A673 (cell line): ENCODE data around the gene SRRM4.

ENCODE experiments used
- EZH2 ChIP-seq: fragments of 200-600 bp; sonication (generic); IDR thresholded peaks from 2 replicates; pipeline ENCODE4 v1.6.1; 2017; ENCODE audit warnings: borderline replicate concordance, low read depth, mild to moderate bottlenecking, mixed read lengths, antibody characterized with exemption, low read length; ENCODE audit not compliant: poor library complexity, severe bottlenecking
- TF ChIP-seq, protein P1 (sequence below): fragments of 300-800, 200-600 bp; sonication (generic); conservative IDR thresholded peaks from 2 replicates; pipeline ENCODE4 v1.5.1; 2017; ENCODE audit warnings: low read depth, mild to moderate bottlenecking, antibody characterized with exemption, low read length, moderate library complexity, mixed read lengths

- TF ChIP-seq, protein P1, sequence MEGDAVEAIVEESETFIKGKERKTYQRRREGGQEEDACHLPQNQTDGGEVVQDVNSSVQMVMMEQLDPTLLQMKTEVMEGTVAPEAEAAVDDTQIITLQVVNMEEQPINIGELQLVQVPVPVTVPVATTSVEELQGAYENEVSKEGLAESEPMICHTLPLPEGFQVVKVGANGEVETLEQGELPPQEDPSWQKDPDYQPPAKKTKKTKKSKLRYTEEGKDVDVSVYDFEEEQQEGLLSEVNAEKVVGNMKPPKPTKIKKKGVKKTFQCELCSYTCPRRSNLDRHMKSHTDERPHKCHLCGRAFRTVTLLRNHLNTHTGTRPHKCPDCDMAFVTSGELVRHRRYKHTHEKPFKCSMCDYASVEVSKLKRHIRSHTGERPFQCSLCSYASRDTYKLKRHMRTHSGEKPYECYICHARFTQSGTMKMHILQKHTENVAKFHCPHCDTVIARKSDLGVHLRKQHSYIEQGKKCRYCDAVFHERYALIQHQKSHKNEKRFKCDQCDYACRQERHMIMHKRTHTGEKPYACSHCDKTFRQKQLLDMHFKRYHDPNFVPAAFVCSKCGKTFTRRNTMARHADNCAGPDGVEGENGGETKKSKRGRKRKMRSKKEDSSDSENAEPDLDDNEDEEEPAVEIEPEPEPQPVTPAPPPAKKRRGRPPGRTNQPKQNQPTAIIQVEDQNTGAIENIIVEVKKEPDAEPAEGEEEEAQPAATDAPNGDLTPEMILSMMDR, result no peak
- no peak for TF ChIP-seq EZH2
These were observed 187.4 kb downstream of the SRRM4 start for GRCh38 chr12:119168721-119169120.
